ENCODE data around the gene EGLN1. TPM values are rescaled to one million over a fixed set of nuclear protein-coding genes. Genes with fewer than 3 reads are reported as not detected.

The EGLN1 gene
- total and polyA plus RNA-seq, 10 of the 15 experiments (the other 5 are each of a cell fraction or from before 2014, with no cell fraction given), result 2.4 to 46.6 (median 8.7) TPM

DNA sequence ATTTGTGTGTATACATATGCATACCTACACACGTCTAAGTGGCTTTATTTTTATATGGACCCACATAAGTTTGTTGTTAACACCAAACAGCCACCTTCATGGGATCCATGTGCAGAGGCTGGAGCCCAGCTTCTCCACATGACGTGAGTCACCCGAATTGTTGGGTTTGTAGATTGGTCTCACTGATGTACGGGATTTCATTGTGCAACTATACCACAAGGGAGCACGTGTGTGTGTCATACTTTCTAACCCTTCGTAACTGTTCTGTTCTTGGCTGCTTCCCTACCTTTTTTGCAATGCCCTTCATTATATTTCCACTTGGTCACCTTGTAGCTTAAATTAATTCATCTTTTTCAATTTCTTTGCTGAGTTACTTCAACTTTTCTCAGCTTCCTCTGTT, 63.0 kb downstream of the EGLN1 start:
- POLR2A ChIA-PET, result no interaction called here

DNA sequence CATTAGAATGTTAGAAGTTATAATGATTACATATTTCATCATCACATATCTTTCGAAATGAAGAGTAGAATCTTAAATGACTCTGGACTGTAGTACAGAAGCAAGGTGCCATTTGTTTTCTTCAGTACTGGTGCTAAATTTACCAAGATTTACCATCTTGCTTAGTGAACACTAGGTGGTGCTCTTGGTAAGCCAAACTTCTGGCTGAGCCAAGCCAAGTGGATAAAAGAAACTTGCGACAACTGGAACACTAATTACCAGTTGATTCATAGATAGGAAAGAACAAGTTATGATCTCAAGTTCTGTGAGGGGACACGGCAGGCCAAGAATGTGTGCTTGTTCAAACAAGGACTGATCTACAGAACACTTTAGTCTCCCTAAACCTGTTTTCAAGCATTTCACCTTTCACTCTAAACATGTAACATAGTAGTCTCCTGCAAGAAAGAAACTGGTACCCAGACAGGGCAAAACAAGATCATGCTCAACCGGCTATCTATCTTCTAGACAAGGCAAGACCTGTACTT, 64.2 kb downstream of the EGLN1 start:
- Histone ChIP-seq H3K9me3 (replicated peaks; ENCODE audit: control insufficient read depth, insufficient read depth, low read length) (no peaks in the 10 kb centered on the region), H3K27ac (ENCODE audit: control insufficient read depth, insufficient read depth) (no peak overlapping the region), H4K20me1 (ENCODE audit: control insufficient read depth, insufficient read depth) (no peaks in the 10 kb centered on the region), H3K4me3 (no peak overlapping the region), H3K79me2 (ENCODE audit: control insufficient read depth, insufficient read depth, low read length) (no peaks in the 10 kb centered on the region), H3K4me1 (ENCODE audit: control insufficient read depth, insufficient read depth, low read length) (no peaks in the 10 kb centered on the region), H3K9ac (ENCODE audit: control insufficient read depth, insufficient read depth, low read length) (no peak overlapping the region), H2AFZ (ENCODE audit: control insufficient read depth, low read depth, low read length) (no peak overlapping the region), H3K36me3 (ENCODE audit: control insufficient read depth in 2 of 2, insufficient read depth in 2 of 2, low read length in 1 of 2) (no peaks in the 10 kb centered on the region), H3K27me3 (replicated peaks in 1 of 2; ENCODE audit: control insufficient read depth in 2 of 2, insufficient read depth in 2 of 2, low read length in 1 of 2) (no peaks in the 10 kb centered on the region), H3K4me2 (ENCODE audit: control insufficient read depth, insufficient read depth) (no peak overlapping the region)
- no TSS peak for BruUV-seq (replicated peaks)
- CTCF ChIA-PET, result interaction anchor here (0.6 to 3.3 kb wide), 33 partner anchors 12 to 450 kb away, joined by 3 to 15 read pairs (median 4); partner anchors contain the start of genes EXOC8 and SPRTN
- RAD21 ChIA-PET (ENCODE audit: unreplicated experiment), result interaction anchor here (0.9 to 1.7 kb wide), 11 partner anchors 12 to 248 kb away, joined by 3 to 7 read pairs (median 4); partner anchors contain the start of genes EXOC8 and SPRTN
- SMC1A ChIA-PET (ENCODE audit: uncharacterized antibody, unreplicated experiment), result interaction anchor here (0.6 to 2.4 kb wide), 16 partner anchors 20 to 259 kb away, joined by 3 to 10 read pairs (median 4); partner anchors contain the start of genes EXOC8 and SPRTN
- FAIRE-seq (peak; percentile 97), DNase-seq (ENCODE audit: low read depth, low spot score) (peak; percentile 21), ATAC-seq (peak; percentile 97)
- POLR2A ChIA-PET, result no interaction called here
- in situ Hi-C loops (cut with MboI), result no loop called here
- intact Hi-C loops (cut with micrococcal nuclease; ENCODE audit: unreplicated experiment), result loop anchor here (1.0 to 5.0 kb wide), 3 partner anchors 59 to 232 kb away; no protein-coding TSS in a partner anchor
- WGBS (ENCODE audit: insufficient coverage, insufficient replicate concordance, low lambda C conversion rate, missing lambda C conversion rate), result 26% methylated on average over 4 of the region's 4 CpGs
- TF ChIP-seq CREM (IDR thresholded peaks at IDR 0.05; ENCODE audit: low read depth) (no peak), KDM1A (IDR thresholded peaks at IDR 0.05; ENCODE audit: borderline replicate concordance) (no peak), SMARCA5 (IDR thresholded peaks at IDR 0.05) (peak; percentile 39; the same call in 1 of the 2 replicates), ZNF622 (IDR thresholded peaks at IDR 0.05) (no peak), RB1 (IDR thresholded peaks at IDR 0.05; ENCODE audit: borderline replicate concordance) (peak; percentile 65; the same call in 1 of the 2 replicates), MEF2A (IDR thresholded peaks at IDR 0.05; ENCODE audit: insufficient read depth, low read depth, low read length) (no peak), RAD21 (IDR thresholded peaks at IDR 0.05; ENCODE audit: insufficient read depth, low read depth, low read length) (peak; percentile 95), SMC3 (IDR thresholded peaks at IDR 0.05; ENCODE audit: borderline replicate concordance, low read length) (peak; percentile 88), POLR2AphosphoS2 (IDR thresholded peaks at IDR 0.05; ENCODE audit: low read depth, low read length) (peak; percentile 26; the same call in 1 of the 2 replicates)
- TF ChIP-seq, protein P1, sequence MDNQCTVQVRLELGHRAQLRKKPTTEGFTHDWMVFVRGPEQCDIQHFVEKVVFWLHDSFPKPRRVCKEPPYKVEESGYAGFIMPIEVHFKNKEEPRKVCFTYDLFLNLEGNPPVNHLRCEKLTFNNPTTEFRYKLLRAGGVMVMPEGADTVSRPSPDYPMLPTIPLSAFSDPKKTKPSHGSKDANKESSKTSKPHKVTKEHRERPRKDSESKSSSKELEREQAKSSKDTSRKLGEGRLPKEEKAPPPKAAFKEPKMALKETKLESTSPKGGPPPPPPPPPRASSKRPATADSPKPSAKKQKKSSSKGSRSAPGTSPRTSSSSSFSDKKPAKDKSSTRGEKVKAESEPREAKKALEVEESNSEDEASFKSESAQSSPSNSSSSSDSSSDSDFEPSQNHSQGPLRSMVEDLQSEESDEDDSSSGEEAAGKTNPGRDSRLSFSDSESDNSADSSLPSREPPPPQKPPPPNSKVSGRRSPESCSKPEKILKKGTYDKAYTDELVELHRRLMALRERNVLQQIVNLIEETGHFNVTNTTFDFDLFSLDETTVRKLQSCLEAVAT (IDR thresholded peaks at IDR 0.05), result no peak
- TF ChIP-seq, protein P2, sequence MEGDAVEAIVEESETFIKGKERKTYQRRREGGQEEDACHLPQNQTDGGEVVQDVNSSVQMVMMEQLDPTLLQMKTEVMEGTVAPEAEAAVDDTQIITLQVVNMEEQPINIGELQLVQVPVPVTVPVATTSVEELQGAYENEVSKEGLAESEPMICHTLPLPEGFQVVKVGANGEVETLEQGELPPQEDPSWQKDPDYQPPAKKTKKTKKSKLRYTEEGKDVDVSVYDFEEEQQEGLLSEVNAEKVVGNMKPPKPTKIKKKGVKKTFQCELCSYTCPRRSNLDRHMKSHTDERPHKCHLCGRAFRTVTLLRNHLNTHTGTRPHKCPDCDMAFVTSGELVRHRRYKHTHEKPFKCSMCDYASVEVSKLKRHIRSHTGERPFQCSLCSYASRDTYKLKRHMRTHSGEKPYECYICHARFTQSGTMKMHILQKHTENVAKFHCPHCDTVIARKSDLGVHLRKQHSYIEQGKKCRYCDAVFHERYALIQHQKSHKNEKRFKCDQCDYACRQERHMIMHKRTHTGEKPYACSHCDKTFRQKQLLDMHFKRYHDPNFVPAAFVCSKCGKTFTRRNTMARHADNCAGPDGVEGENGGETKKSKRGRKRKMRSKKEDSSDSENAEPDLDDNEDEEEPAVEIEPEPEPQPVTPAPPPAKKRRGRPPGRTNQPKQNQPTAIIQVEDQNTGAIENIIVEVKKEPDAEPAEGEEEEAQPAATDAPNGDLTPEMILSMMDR (IDR thresholded peaks at IDR 0.05 in 2 of 3, conservative IDR thresholded peaks at IDR 0.05 in 1 of 3; ENCODE audit: control insufficient read depth in 2 of 3, extremely low read depth in 1 of 3, insufficient read depth in 1 of 3, low read depth in 3 of 3, low read length in 3 of 3), result peak; percentile 66 to 87 (median 77); a peak in 5 of 6 replicates

More for the DNA sequence above, 63.0 kb downstream of the EGLN1 start:
- H3K9me3 ChIP-seq (replicated peaks; ENCODE audit: control insufficient read depth, insufficient read depth, low read length), result no peaks in the 10 kb centered on the region
- no peak overlapping the region for H3K4me2 ChIP-seq (ENCODE audit: control insufficient read depth, insufficient read depth)
- no TSS peak for BruUV-seq (replicated peaks)
- 96% methylated on average over 6 of the region's 6 CpGs for WGBS (ENCODE audit: insufficient coverage, insufficient replicate concordance, low lambda C conversion rate, missing lambda C conversion rate)
- ChIA-PET RAD21 (ENCODE audit: unreplicated experiment) (interaction anchor here (0.9 to 1.4 kb wide), 3 partner anchors 61 to 244 kb away, joined by 3 to 4 read pairs (median 3); no protein-coding TSS in a partner anchor), SMC1A (ENCODE audit: uncharacterized antibody, unreplicated experiment) (interaction anchor here (0.8 to 2.4 kb wide), 3 partner anchors 16 to 230 kb away, joined by 3 to 7 read pairs (median 3); no protein-coding TSS in a partner anchor), CTCF (interaction anchor here (1.0 to 2.9 kb wide), 4 partner anchors 11 to 225 kb away, joined by 4 to 13 read pairs (median 7); no protein-coding TSS in a partner anchor)
- in situ Hi-C loops (cut with MboI), result no loop called here
- H4K20me1 ChIP-seq (ENCODE audit: control insufficient read depth, insufficient read depth), result no peaks in the 10 kb centered on the region
- no peaks in the 10 kb centered on the region for H3K27me3 ChIP-seq (replicated peaks in 1 of 2; ENCODE audit: control insufficient read depth in 2 of 2, insufficient read depth in 2 of 2, low read length in 1 of 2)
- no peak overlapping the region for H3K27ac ChIP-seq (ENCODE audit: control insufficient read depth, insufficient read depth)
- no peak for ATAC-seq
- H3K4me3 ChIP-seq, result no peak overlapping the region
- no peaks in the 10 kb centered on the region for H3K79me2 ChIP-seq (ENCODE audit: control insufficient read depth, insufficient read depth, low read length)
- H3K9ac ChIP-seq (ENCODE audit: control insufficient read depth, insufficient read depth, low read length), result no peak overlapping the region
- no peak for TF ChIP-seq MEF2B (IDR thresholded peaks at IDR 0.05; ENCODE audit: partially characterized antibody, poor library complexity, severe bottlenecking)
- no peak for TF ChIP-seq BMI1 (IDR thresholded peaks at IDR 0.05; ENCODE audit: borderline replicate concordance)
- TF ChIP-seq POLR2AphosphoS2 (IDR thresholded peaks at IDR 0.05; ENCODE audit: low read depth, low read length), result 0 out of 2 replicates have a peak, but pooled peaks have one; percentile 59
- no peak for TF ChIP-seq NR2C1 (IDR thresholded peaks at IDR 0.05)
- DNase-seq (ENCODE audit: low read depth, low spot score), result no peak
- H2AFZ ChIP-seq (ENCODE audit: control insufficient read depth, low read depth, low read length), result no peak overlapping the region
- FAIRE-seq, result no peak
- H3K36me3 ChIP-seq (ENCODE audit: control insufficient read depth in 2 of 2, insufficient read depth in 2 of 2, low read length in 1 of 2), result no peaks in the 10 kb centered on the region
- no peaks in the 10 kb centered on the region for H3K4me1 ChIP-seq (ENCODE audit: control insufficient read depth, insufficient read depth, low read length)
- intact Hi-C loops (cut with micrococcal nuclease; ENCODE audit: unreplicated experiment), result loop anchor here (5.0 kb wide), 1 partner anchor 58 kb away; no protein-coding TSS in a partner anchor

All from GM12878 (cell line).